HG03103 (cell line): ENCODE results near the gene DGKE.

Experiments
- ATAC-seq: cut with Tn5 transposase; IDR thresholded peaks from one replicate; pipeline ENCODE4 v1.9.1; 2021; ENCODE audit warnings: low read depth; ENCODE audit not compliant: unreplicated experiment

The DGKE gene

GRCh38 chr17:56838687-56839086 is 4.7 kb downstream of the DGKE start:
- no peak for ATAC-seq

- no peak for ATAC-seq
Observed at GRCh38 chr17:56842577-56842976, 8.6 kb downstream of the DGKE start.

DNA sequence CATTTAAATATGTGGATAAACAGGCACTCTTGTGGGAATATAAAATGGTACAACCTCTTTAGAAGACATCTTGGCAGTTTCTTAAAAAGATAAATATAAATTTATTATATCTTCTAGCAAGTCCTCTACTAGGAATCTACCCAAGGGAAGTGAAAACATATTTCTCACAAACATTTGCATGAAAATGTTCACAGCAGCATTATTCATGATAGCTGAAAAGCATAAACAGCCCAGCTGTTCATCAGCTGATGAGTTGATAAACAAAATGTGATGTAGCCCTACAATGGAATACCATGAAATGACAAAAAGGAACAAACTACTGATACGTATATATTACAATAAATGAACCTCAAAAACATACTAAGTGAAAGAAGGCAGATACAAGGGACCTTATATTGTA is 12.0 kb downstream of the DGKE start:
- no peak for ATAC-seq

GRCh38 chr17:56847106-56847505 is 13.2 kb downstream of the DGKE start:
- no peak for ATAC-seq

DNA sequence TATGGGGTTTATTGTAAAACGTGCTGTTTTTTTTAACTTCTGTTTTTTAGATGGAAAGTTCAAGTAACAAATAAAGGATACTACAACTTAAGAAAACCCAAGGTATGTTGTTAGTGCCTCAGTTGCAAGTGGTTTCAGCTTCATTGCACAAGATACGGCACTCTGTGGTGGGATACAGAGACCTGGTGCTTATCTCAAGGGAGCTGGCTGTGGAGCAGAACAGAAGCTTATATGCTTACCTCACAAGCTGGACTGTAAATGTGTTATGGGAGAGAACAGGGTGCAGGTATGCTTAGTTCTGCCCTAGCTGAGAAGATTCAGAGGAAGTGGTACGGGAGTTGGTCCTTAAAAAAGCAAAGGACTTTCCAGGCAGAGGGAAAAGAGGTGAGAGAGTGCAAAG is 15.2 kb downstream of the DGKE start:
- ATAC-seq, result no peak

DNA sequence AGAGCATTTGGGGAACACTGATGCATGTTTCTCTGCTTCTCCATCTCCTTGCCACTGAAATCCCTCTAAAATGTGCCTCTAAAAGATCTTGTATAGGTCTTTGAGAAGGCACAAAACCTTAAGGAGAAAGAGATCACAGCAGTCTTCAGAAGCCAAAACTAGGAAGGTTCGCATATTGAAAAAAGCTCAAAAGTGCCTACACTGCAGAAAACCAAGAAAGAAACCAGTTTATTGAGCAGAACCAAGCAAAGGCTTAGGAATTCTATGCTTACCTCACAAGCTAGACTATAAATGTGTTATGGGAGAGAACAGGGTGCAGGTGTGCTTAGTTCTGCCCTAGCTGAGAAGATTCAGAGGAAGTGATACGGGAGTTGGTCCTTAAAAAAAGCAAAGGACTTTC is 16.6 kb downstream of the DGKE start:
- ATAC-seq, result no peak

- no peak for ATAC-seq
Observed at GRCh38 chr17:56851008-56851407, 17.1 kb downstream of the DGKE start.

DNA sequence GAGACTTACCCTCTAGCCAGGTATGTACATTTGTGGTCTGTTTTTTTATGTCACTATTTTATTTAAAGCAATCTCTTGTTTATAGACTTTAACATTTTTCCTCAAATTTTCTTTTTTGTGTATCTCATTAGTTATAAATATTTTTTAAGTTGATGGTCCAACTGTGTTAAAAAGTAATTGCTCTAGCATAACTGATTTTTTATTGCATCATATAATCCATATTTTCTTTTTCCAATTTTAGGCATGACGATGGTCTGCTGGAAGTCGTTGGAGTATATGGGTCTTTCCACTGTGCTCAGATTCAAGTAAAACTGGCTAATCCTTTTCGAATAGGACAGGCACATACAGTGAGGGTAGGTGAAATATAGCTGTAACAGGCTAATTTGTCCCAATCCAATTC is 27.9 kb downstream of the DGKE start:
- ATAC-seq, result no peak

DNA sequence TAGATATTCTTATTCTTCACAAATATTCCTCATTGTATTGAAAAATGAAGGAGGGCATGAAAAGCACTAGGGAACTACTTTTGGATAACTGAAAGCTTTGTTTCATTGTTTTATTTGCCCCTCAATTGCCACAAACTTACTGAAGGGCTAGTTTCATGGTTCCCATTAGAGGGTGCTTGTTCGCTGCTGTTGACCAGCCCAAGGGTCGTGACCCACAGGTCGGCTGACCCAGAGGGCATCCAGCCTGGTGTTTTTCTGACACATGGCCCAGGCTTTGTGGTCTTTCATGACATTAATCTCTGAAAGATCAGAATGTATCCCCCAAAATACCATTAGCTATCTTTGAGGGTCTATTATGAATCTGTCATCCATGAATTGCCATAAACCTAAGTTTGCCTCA is 30.0 kb downstream of the DGKE start:
- ATAC-seq, result no peak

GRCh38 chr17:56866076-56866475 is 32.1 kb downstream of the DGKE start:
- no peak for ATAC-seq

- no peak for ATAC-seq
Observed at GRCh38 chr17:56866496-56866895, 32.5 kb downstream of the DGKE start.

- no peak for ATAC-seq
Observed at GRCh38 chr17:56867948-56868376, 34.0 kb downstream of the DGKE start.

DNA sequence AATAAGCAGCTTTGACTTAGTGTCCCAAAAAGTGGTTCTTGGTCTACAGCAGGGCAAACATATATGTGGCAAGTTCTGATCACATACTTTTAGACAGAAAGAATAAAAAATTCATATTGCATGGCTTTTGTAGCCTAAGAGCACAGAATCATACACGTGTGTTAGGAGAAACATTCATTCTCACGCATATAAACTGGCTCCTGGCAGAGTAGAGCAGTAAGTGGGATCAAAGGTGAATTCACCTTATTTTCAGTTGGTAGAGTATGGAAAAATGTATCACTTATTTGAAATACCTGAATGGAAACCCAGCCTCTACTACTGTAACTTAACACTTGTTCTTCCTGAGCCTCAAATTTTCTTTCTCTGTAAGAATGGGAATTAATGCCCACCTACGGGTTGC is 34.8 kb downstream of the DGKE start:
- ATAC-seq, result no peak

DNA sequence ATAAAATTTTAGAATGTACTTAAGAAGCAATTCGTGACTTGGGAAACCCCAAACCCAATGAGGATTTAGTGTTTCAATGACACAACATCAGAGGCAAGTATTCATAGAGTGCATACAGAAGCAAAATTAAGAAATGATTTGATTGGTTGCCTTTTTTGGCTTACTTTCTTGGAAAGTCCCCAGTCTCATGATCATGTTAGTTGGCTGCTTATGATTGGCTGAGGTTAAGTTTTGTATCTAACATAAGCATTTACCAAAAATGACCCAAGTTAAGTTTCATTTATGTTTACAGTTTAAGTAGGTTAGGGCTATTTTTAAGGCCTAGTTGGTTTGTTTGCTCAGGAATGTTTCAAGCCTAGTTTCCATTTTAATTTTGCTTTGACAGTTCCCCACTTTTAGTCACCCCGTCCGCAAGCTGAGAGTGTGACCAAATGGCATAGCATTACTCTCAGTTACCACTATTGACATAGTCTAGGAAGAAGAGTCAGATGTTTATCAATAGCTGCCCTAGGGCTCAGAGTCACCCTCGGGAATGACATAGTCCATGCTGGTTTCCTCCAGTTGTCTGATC is 36.2 kb downstream of the DGKE start:
- ATAC-seq, result no peak

DNA sequence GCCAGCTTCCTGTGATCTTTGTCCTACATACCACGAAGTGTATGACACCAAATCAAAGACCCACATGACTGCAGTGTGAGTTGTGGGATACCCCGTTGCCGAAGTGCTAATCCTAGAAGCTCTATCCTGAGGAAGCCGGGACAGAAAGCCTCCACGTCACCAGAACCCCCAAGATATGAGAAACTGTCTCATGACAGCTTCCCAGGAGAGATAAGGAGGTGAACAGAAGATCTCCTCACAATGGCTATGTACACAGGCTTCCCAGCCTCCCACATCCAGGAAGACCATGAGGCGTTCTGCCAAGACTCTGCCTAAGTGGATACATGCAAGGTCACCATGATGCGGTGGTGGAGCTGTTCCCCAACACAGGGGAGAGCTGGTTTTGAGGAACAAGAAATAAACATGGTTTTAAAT is 42.8 kb downstream of the DGKE start:
- no peak for ATAC-seq

DNA sequence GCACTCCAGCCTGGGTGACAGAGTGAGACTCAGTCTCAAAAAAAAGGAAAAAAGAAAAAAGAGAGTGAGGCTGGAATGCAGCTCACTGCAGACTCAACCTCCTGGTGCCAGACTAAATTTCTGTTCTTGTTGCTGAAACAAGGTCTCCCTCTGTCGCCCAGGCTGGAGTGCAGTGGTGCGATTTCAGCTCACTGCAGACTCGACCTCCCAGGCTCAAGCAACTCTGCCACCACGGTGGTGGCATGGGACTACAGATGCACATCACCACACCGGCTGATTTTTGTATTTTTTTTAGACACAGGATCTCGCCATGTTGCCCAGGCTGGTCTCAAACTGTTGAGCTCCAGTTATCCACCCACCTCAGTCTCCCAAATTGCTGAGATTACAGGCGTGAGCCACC is 45.3 kb downstream of the DGKE start:
- no peak for ATAC-seq

GRCh38 chr17:56880133-56880532 is 46.2 kb downstream of the DGKE start:
- ATAC-seq, result no peak

DNA sequence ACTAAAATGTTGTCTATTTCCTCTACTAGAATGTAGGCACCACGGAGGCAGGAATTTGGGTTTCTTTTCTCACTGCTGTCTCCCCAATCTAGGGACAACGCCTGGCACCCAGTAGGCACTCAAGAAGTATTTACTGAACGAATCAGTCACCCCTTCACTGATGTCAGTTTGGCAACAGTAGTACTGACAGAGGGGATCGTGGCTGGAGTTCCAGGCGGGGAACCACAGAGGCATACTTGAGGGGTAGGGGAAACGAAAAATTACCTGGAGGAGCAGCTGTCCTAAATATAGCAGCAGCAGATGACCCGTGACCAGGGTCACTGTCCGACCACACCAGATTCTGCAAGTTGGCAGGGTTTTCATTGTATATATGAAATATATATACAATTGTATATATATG is 46.6 kb downstream of the DGKE start:
- ATAC-seq, result no peak

- no peak for ATAC-seq
Observed at GRCh38 chr17:56881685-56882295, 47.8 kb downstream of the DGKE start.

GRCh38 chr17:56883616-56884015 is 49.7 kb downstream of the DGKE start:
- no peak for ATAC-seq

DNA sequence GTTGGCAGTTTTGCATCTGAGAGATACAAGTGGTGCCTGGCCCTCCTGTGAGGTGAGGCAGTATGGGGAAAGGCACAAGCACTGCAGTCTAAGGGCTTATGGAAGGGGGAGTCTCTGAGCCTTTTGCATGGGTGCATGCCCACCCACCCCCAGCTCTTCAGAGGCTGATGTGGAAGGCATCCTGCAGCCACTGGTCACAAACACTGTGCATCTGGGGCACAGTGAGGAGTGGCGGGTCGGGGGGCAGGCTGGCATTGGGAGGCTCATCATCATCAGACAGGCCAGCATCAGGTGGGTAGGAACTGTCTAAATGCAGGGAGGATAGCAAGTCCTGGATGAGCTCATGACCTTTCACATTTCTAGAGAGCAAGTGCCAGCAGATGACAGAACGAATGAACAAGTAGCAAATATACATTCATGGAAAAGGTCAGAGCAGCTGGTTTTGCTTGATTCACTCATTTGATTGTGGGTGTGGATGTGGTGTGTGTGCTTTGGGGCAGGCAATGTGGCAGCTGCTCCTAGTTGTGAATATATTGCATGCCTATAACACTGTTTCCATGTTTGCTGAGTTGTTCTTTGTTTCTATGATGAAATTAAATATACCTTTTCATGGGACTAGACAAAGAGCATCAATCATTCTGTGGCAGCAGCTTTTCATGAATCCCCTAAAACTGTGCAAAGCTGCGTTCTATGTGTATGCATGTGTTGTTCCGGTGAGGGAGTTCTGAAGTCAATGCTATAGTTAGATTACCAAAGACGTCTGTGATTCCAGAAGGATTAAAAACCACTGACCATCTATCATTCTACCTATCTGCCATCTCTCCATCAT is 50.7 kb downstream of the DGKE start:
- ATAC-seq, result no peak

- ATAC-seq, result no peak
Observed at GRCh38 chr17:56885312-56885657, 51.3 kb downstream of the DGKE start.
